Mononuclear cell (primary cell): ENCODE data around the gene PRPS1L1. TPM values are rescaled to one million over a fixed set of nuclear protein-coding genes. Genes with fewer than 3 reads are reported as not detected.

Experiments used
- H3K27me3 ChIP-seq: 2 replicates; pipeline ENCODE4 v1.6.0; 2011; ENCODE audit warnings: low read length, control low read depth; ENCODE audit not compliant: insufficient read depth
- H3K4me1 ChIP-seq: 2 replicates; pipeline ENCODE4 v1.5.1; 2011; ENCODE audit warnings: mild to moderate bottlenecking, low read length, control low read depth; ENCODE audit not compliant: insufficient read depth
- H3K4me3 ChIP-seq: 2 replicates; pipeline ENCODE4 v1.5.1; 2011; ENCODE audit warnings: mild to moderate bottlenecking, low read length, moderate library complexity
- H3K9me3 ChIP-seq: 2 replicates; pipeline ENCODE4 v1.5.1; 2011; ENCODE audit warnings: low read depth, mild to moderate bottlenecking, control low read depth, low read length
- total RNA-seq: library from RNA; depleted of rRNA; stranded (reverse); fragments of >200 nt; gene quantifications from one replicate; pipeline ENCODE4 v1.2.3, GENCODE V29; 2012

Gene PRPS1L1
- total RNA-seq = 0.31 TPM

GRCh38 chr7:18027628-18028027 lies at the start of gene PRPS1L1:
Gene PRPS1L1 (minus strand): TSS chr7:18027846.
- H3K4me1 ChIP-seq = no peaks in the 10 kb centered on the region
- H3K27me3 ChIP-seq = no peaks in the 10 kb centered on the region
- no peaks in the 10 kb centered on the region for H3K9me3 ChIP-seq
- no peak within 1 kb of the TSS for H3K4me3 ChIP-seq

GRCh38 chr7:18076461-18076860 lies 48.8 kb upstream of the PRPS1L1 start:
- no peaks in the 10 kb centered on the region for H3K4me1 ChIP-seq
- H3K4me3 ChIP-seq = no peak overlapping the region
- H3K9me3 ChIP-seq = peaks cover 17% of the 10 kb centered on the region
- H3K27me3 ChIP-seq = peaks cover 2% of the 10 kb centered on the region

GRCh38 chr7:18068745-18069144 lies 41.1 kb upstream of the PRPS1L1 start:
- Histone ChIP-seq H3K4me3 (no peak overlapping the region), H3K4me1 (no peaks in the 10 kb centered on the region), H3K9me3 (no peaks in the 10 kb centered on the region), H3K27me3 (no peaks in the 10 kb centered on the region)

- H3K27me3 ChIP-seq = no peaks in the 10 kb centered on the region
- no peaks in the 10 kb centered on the region for H3K9me3 ChIP-seq
- no peaks in the 10 kb centered on the region for H3K4me1 ChIP-seq
- no peak overlapping the region for H3K4me3 ChIP-seq
Observed at GRCh38 chr7:18064242-18064838, 36.7 kb upstream of the PRPS1L1 start.

- no peaks in the 10 kb centered on the region for H3K9me3 ChIP-seq
- no peaks in the 10 kb centered on the region for H3K27me3 ChIP-seq
- no peak overlapping the region for H3K4me3 ChIP-seq
- H3K4me1 ChIP-seq = no peaks in the 10 kb centered on the region
Observed at GRCh38 chr7:18063149-18063901, 35.7 kb upstream of the PRPS1L1 start.

- Histone ChIP-seq H3K9me3 (no peaks in the 10 kb centered on the region), H3K4me1 (no peaks in the 10 kb centered on the region), H3K4me3 (no peak overlapping the region), H3K27me3 (no peaks in the 10 kb centered on the region)
Observed at GRCh38 chr7:18059171-18059570, 31.5 kb upstream of the PRPS1L1 start.

- Histone ChIP-seq H3K27me3 (no peaks in the 10 kb centered on the region), H3K4me3 (no peak overlapping the region)
Observed at GRCh38 chr7:18053941-18054340, 26.3 kb upstream of the PRPS1L1 start.

GRCh38 chr7:18053177-18053928 lies 25.7 kb upstream of the PRPS1L1 start:
- no peak overlapping the region for H3K4me3 ChIP-seq
- no peaks in the 10 kb centered on the region for H3K27me3 ChIP-seq
- H3K4me1 ChIP-seq = no peaks in the 10 kb centered on the region
- no peaks in the 10 kb centered on the region for H3K9me3 ChIP-seq

More at GRCh38 chr7:18053941-18054340, 26.3 kb upstream of the PRPS1L1 start:
- no peaks in the 10 kb centered on the region for H3K9me3 ChIP-seq
- H3K4me1 ChIP-seq = no peaks in the 10 kb centered on the region

- Histone ChIP-seq H3K4me3 (no peak overlapping the region), H3K27me3 (no peaks in the 10 kb centered on the region), H3K4me1 (no peaks in the 10 kb centered on the region), H3K9me3 (no peaks in the 10 kb centered on the region)
Observed at GRCh38 chr7:18049262-18049661, 21.6 kb upstream of the PRPS1L1 start.

GRCh38 chr7:18046601-18047000 lies 19.0 kb upstream of the PRPS1L1 start:
- no peaks in the 10 kb centered on the region for H3K27me3 ChIP-seq

GRCh38 chr7:18045171-18045570 lies 17.5 kb upstream of the PRPS1L1 start:
- Histone ChIP-seq H3K9me3 (no peaks in the 10 kb centered on the region), H3K4me3 (no peak overlapping the region), H3K27me3 (no peaks in the 10 kb centered on the region), H3K4me1 (no peaks in the 10 kb centered on the region)

More at GRCh38 chr7:18046601-18047000, 19.0 kb upstream of the PRPS1L1 start:
- H3K4me1 ChIP-seq = no peaks in the 10 kb centered on the region
- H3K9me3 ChIP-seq = no peaks in the 10 kb centered on the region
- H3K4me3 ChIP-seq = no peak overlapping the region

- Histone ChIP-seq H3K4me3 (no peak overlapping the region), H3K9me3 (no peaks in the 10 kb centered on the region), H3K4me1 (no peaks in the 10 kb centered on the region), H3K27me3 (no peaks in the 10 kb centered on the region)
Observed at GRCh38 chr7:18041191-18041590, 13.5 kb upstream of the PRPS1L1 start.

GRCh38 chr7:18040196-18040595 lies 12.6 kb upstream of the PRPS1L1 start:
- no peaks in the 10 kb centered on the region for H3K9me3 ChIP-seq
- no peak overlapping the region for H3K4me3 ChIP-seq
- no peaks in the 10 kb centered on the region for H3K27me3 ChIP-seq
- H3K4me1 ChIP-seq = no peaks in the 10 kb centered on the region

- no peaks in the 10 kb centered on the region for H3K4me1 ChIP-seq
- no peaks in the 10 kb centered on the region for H3K9me3 ChIP-seq
- H3K27me3 ChIP-seq = no peaks in the 10 kb centered on the region
- H3K4me3 ChIP-seq = no peak overlapping the region
Observed at GRCh38 chr7:18038382-18038781, 10.7 kb upstream of the PRPS1L1 start.

GRCh38 chr7:18037609-18038008 lies 10.0 kb upstream of the PRPS1L1 start:
- no peak overlapping the region for H3K4me3 ChIP-seq
- H3K9me3 ChIP-seq = no peaks in the 10 kb centered on the region
- no peaks in the 10 kb centered on the region for H3K27me3 ChIP-seq
- H3K4me1 ChIP-seq = no peaks in the 10 kb centered on the region
